K562 (cell line): ENCODE measurements around the gene LZTR1. TPM values are rescaled to one million over a fixed set of nuclear protein-coding genes. Genes with fewer than 3 reads are reported as not detected.

Experiments
- CBX3 ChIP-seq, 2 experiments: IDR thresholded peaks; 1 replicate in 1 of 2; 2 replicates in 1 of 2; pipeline ENCODE4 v1.6.1; 2012; ENCODE audit warnings: inconsistent platforms in 2 of 2, low read length in 2 of 2, borderline replicate concordance in 1 of 2, control low read depth in 1 of 2
- CXXC5 ChIP-seq: fragments of 250-450 bp; sonication (Bioruptor Pico); IDR thresholded peaks from 2 replicates; pipeline ENCODE4 v1.8.0; 2022; ENCODE audit warnings: inconsistent platforms, mild to moderate bottlenecking, moderate library complexity
- GABPB2 ChIP-seq: fragments of 250-450 bp; sonication (Bioruptor Pico); conservative IDR thresholded peaks from 2 replicates; pipeline ENCODE4 v1.5.1; 2021; ENCODE audit warnings: mild to moderate bottlenecking
- HNRNPL ChIP-seq: fragments of 200-400 bp; formaldehyde crosslinking; IDR thresholded peaks from 2 replicates; pipeline ENCODE4 v1.6.1; 2017; ENCODE audit warnings: low read depth, mild to moderate bottlenecking, low read length
- KLF13 ChIP-seq: fragments of 450-650 bp; IDR thresholded peaks from 2 replicates; pipeline ENCODE4 v1.6.1; 2016; ENCODE audit warnings: missing genetic modification characterization, low read depth, mild to moderate bottlenecking, missing compliant biosample characterization, moderate library complexity, borderline replicate concordance
- MBD2 ChIP-seq: sonication (generic); IDR thresholded peaks from 2 replicates; pipeline ENCODE4 v1.6.1; 2016; ENCODE audit warnings: low read depth, borderline replicate concordance
- MYNN ChIP-seq, 2 experiments: sonication (generic); formaldehyde crosslinking in 1 of 2; IDR thresholded peaks; 2 replicates each; pipeline versions ENCODE4 v1.5.0 to v1.6.1; 2016 to 2020; ENCODE audit warnings: antibody characterized with exemption in 1 of 2, missing genetic modification reagents in 1 of 2
- NCOA6 ChIP-seq: fragments of 450-650 bp; IDR thresholded peaks from 2 replicates; pipeline ENCODE4 v1.6.1; 2017; ENCODE audit warnings: mild to moderate bottlenecking
- PCBP2 ChIP-seq: fragments of 200-400 bp; formaldehyde crosslinking; IDR thresholded peaks from 2 replicates; pipeline ENCODE4 v1.6.1; 2018; ENCODE audit warnings: low read length, low read depth, mild to moderate bottlenecking, moderate library complexity; ENCODE audit not compliant: poor library complexity, severe bottlenecking
- RFX1 ChIP-seq: fragments of 450-650 bp; IDR thresholded peaks from 2 replicates; pipeline ENCODE4 v1.6.1; 2016; ENCODE audit warnings: mild to moderate bottlenecking, moderate library complexity
- STAG1 ChIP-seq: sonication (generic); formaldehyde crosslinking; IDR thresholded peaks from 2 replicates; pipeline ENCODE4 v1.5.0; 2020; ENCODE audit warnings: missing genetic modification reagents, borderline replicate concordance
- TCF7L2 ChIP-seq: fragments of 150-350 bp; IDR thresholded peaks from 2 replicates; pipeline ENCODE4 v1.6.1; 2016; ENCODE audit warnings: low read depth, mild to moderate bottlenecking, low read length, moderate library complexity
- ZBTB49 ChIP-seq: sonication (generic); formaldehyde crosslinking; IDR thresholded peaks from 2 replicates; pipeline ENCODE4 v1.8.0; 2022; ENCODE audit warnings: missing genetic modification reagents, mild to moderate bottlenecking, borderline replicate concordance
- ZNF316 ChIP-seq: fragments of 450-650 bp; IDR thresholded peaks from 2 replicates; pipeline ENCODE4 v1.6.1; 2016
- ZNF431 ChIP-seq: sonication (generic); formaldehyde crosslinking; IDR thresholded peaks from 2 replicates; pipeline ENCODE4 v1.8.0; 2022; ENCODE audit warnings: mild to moderate bottlenecking, missing genetic modification reagents
- polyA plus RNA-seq, 8 experiments: library from polyadenylated mRNA; depleted of rRNA in 4 of 8; stranded (reverse) in 5 of 8; unstranded in 3 of 8; fragments of >200 nt; fragmentation: Nextera tagmentation in 2 of 8; fragmentation: Illumina TruSeq in 1 of 8; extraction: Ambion mirVana in 2 of 8; extraction: Trizol in 1 of 8; gene quantifications; 2 replicates each; pipeline versions ENCODE4 v1.2.1 to v1.2.3, GENCODE V29; 2011 to 2014; ENCODE audit warnings: inconsistent platforms in 1 of 8, missing spikeins in 1 of 8
- total RNA-seq, 7 experiments: library from RNA; depleted of rRNA in 6 of 7; stranded (reverse); fragments of >200 nt in 6 of 7; fragmentation: Illumina TruSeq in 2 of 7; extraction: Trizol in 2 of 7; gene quantifications; 2 replicates each; pipeline versions ENCODE4 v1.2.1 to v1.2.3, GENCODE V29; 2011 to 2021; ENCODE audit warnings: low replicate concordance in 1 of 7
- TF ChIP-seq, protein P1 (sequence below): fragments of 450-650 bp; formaldehyde crosslinking; IDR thresholded peaks from 2 replicates; pipeline ENCODE4 v1.4.0; 2020; ENCODE audit warnings: mild to moderate bottlenecking, moderate library complexity
- TF ChIP-seq, protein P2 (sequence below): fragments of 450-650 bp; formaldehyde crosslinking; IDR thresholded peaks from 2 replicates; pipeline ENCODE4 v1.4.0; 2020; ENCODE audit warnings: mild to moderate bottlenecking
- TF ChIP-seq, protein P3 (sequence below): fragments of 200-800 bp; sonication (Bioruptor generic); IDR thresholded peaks from 2 replicates; pipeline ENCODE4 v1.6.1; 2016; ENCODE audit warnings: missing genetic modification characterization, missing compliant biosample characterization

LZTR1 gene
- total and polyA plus RNA-seq, 9 of the 15 experiments (the other 6 are each of a cell fraction or from before 2014, with no cell fraction given), result 2.2 to 135 (median 63.0) TPM

- TF ChIP-seq MBD2 (no peak), ZBTB49 (no peak), ZNF316 (no peak), MYNN (IDR thresholded peaks at IDR 0.05) (no peak), MYNN (CRISPR knock-in tag; IDR thresholded peaks at IDR 0.05) (no peak), PCBP2 (no peak), HNRNPL (peak; percentile 95), STAG1 (CRISPR knock-in tag) (no peak), CBX3 (IDR thresholded peaks at IDR 0.05; ENCODE audit: borderline replicate concordance in 1 of 2, low read length in 2 of 2) (no peak), KLF13 (tag) (peak; percentile 18; the same call in 1 of the 2 replicates), TCF7L2 (0 out of 2 replicates have a peak, but pooled peaks have one; percentile 37), CXXC5 (CRISPR knock-in tag) (peak; percentile 70), GABPB2 (CRISPR knock-in tag) (no peak), RFX1 (no peak), NCOA6 (no peak), ZNF431 (CRISPR knock-in tag) (no peak)
- TF ChIP-seq, protein P1, sequence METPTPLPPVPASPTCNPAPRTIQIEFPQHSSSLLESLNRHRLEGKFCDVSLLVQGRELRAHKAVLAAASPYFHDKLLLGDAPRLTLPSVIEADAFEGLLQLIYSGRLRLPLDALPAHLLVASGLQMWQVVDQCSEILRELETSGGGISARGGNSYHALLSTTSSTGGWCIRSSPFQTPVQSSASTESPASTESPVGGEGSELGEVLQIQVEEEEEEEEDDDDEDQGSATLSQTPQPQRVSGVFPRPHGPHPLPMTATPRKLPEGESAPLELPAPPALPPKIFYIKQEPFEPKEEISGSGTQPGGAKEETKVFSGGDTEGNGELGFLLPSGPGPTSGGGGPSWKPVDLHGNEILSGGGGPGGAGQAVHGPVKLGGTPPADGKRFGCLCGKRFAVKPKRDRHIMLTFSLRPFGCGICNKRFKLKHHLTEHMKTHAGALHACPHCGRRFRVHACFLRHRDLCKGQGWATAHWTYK (CRISPR knock-in tag), result no peak
- TF ChIP-seq, protein P2, sequence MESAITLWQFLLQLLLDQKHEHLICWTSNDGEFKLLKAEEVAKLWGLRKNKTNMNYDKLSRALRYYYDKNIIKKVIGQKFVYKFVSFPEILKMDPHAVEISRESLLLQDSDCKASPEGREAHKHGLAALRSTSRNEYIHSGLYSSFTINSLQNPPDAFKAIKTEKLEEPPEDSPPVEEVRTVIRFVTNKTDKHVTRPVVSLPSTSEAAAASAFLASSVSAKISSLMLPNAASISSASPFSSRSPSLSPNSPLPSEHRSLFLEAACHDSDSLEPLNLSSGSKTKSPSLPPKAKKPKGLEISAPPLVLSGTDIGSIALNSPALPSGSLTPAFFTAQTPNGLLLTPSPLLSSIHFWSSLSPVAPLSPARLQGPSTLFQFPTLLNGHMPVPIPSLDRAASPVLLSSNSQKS (CRISPR knock-in tag), result no peak
- TF ChIP-seq, protein P3, sequence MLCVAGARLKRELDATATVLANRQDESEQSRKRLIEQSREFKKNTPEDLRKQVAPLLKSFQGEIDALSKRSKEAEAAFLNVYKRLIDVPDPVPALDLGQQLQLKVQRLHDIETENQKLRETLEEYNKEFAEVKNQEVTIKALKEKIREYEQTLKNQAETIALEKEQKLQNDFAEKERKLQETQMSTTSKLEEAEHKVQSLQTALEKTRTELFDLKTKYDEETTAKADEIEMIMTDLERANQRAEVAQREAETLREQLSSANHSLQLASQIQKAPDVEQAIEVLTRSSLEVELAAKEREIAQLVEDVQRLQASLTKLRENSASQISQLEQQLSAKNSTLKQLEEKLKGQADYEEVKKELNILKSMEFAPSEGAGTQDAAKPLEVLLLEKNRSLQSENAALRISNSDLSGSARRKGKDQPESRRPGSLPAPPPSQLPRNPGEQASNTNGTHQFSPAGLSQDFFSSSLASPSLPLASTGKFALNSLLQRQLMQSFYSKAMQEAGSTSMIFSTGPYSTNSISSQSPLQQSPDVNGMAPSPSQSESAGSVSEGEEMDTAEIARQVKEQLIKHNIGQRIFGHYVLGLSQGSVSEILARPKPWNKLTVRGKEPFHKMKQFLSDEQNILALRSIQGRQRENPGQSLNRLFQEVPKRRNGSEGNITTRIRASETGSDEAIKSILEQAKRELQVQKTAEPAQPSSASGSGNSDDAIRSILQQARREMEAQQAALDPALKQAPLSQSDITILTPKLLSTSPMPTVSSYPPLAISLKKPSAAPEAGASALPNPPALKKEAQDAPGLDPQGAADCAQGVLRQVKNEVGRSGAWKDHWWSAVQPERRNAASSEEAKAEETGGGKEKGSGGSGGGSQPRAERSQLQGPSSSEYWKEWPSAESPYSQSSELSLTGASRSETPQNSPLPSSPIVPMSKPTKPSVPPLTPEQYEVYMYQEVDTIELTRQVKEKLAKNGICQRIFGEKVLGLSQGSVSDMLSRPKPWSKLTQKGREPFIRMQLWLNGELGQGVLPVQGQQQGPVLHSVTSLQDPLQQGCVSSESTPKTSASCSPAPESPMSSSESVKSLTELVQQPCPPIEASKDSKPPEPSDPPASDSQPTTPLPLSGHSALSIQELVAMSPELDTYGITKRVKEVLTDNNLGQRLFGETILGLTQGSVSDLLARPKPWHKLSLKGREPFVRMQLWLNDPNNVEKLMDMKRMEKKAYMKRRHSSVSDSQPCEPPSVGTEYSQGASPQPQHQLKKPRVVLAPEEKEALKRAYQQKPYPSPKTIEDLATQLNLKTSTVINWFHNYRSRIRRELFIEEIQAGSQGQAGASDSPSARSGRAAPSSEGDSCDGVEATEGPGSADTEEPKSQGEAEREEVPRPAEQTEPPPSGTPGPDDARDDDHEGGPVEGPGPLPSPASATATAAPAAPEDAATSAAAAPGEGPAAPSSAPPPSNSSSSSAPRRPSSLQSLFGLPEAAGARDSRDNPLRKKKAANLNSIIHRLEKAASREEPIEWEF, result no peak
Measured at GRCh38 chr22:21009638-21010425, 27.7 kb downstream of the LZTR1 start (continued).
